B cell (primary cell): ENCODE measurements around the gene CASR. TPM values are rescaled to one million over a fixed set of nuclear protein-coding genes. Genes with fewer than 3 reads are reported as not detected.
"Not testable (repeated sequence)": the region's sequence is repeated elsewhere in the genome, so short reads cannot be mapped to it uniquely, and the experiment has no call there.

ENCODE experiments used
- ATAC-seq: fragments of 200-7000 bp; cut with Tn5 transposase; one replicate; pipeline ENCODE4 v1.10.0; 2021; ENCODE audit warnings: low read depth, mild to moderate bottlenecking, moderate number of reproducible peaks, moderate library complexity
- CTCF ChIA-PET: fragments of 350-600 bp; sonication (Branson Sonifier 250); formaldehyde crosslinking; loops from one replicate; lab custom pipeline; 2021; ENCODE audit warnings: antibody characterized with exemption, inconsistent platforms; lab: Charles Lee
- POLR2A ChIA-PET: fragments of 350-600 bp; sonication (Branson Sonifier 250); formaldehyde crosslinking; loops from one replicate; lab custom pipeline; 2021; ENCODE audit warnings: antibody characterized with exemption; lab: Charles Lee
- DNase-seq: peaks from one replicate; pipeline ENCODE4 v3.0.0; 2013
- H2AFZ ChIP-seq: 2 replicates; pipeline ENCODE4 v1.6.1; 2012; ENCODE audit warnings: mild to moderate bottlenecking, low read depth, low read length; ENCODE audit not compliant: insufficient read depth, poor library complexity, severe bottlenecking
- H3K27ac ChIP-seq, 2 donors: 1 replicate in 1 of 2; 2 replicates in 1 of 2; pipeline ENCODE4 v1.5.1; 2012 to 2013; ENCODE audit warnings: low read length in 2 of 2, mild to moderate bottlenecking in 2 of 2, moderate library complexity in 1 of 2
- H3K27me3 ChIP-seq, 4 experiments: fragments of 200-600 bp in 1 of 4; sonication (generic) in 1 of 4; replicated peaks in 1 of 4; 1 replicate in 2 of 4; 2 replicates in 2 of 4; pipeline versions ENCODE4 v1.6.1 to v1.7.0; 2013 to 2016; ENCODE audit warnings: low read length in 3 of 4, mild to moderate bottlenecking in 2 of 4, mixed read lengths in 1 of 4, moderate library complexity in 1 of 4; ENCODE audit not compliant: insufficient read depth in 4 of 4, control insufficient read depth in 3 of 4; ENCODE audit errors: control extremely low read depth in 1 of 4
- H3K36me3 ChIP-seq, 2 experiments: replicated peaks in 1 of 2; 1 replicate in 1 of 2; 2 replicates in 1 of 2; pipeline versions ENCODE4 v1.6.1 to v1.7.1; 2013; ENCODE audit warnings: low read length in 1 of 2; ENCODE audit not compliant: insufficient read depth in 2 of 2, control insufficient read depth in 1 of 2; ENCODE audit errors: control extremely low read depth in 1 of 2, extremely low read depth in 1 of 2
- H3K4me1 ChIP-seq, 2 donors: fragments of 200-600 bp in 1 of 2; sonication (generic) in 1 of 2; 1 replicate in 1 of 2; 2 replicates in 1 of 2; pipeline versions ENCODE4 v1.5.1 to v1.6.1; 2013 to 2017; ENCODE audit warnings: low read length in 2 of 2; ENCODE audit not compliant: control insufficient read depth in 2 of 2, insufficient read depth in 2 of 2
- H3K4me2 ChIP-seq: replicated peaks from 2 replicates; pipeline ENCODE3; 2012; ENCODE audit warnings: mild to moderate bottlenecking, low read depth, low read length; ENCODE audit not compliant: poor library complexity, severe bottlenecking
- H3K4me3 ChIP-seq, 5 experiments: fragments of 200-600 bp in 1 of 5; sonication (generic) in 1 of 5; 1 replicate in 3 of 5; 2 replicates in 2 of 5; pipeline versions ENCODE4 v1.5.1 to v1.7.0; 2011 to 2016; ENCODE audit warnings: low read length in 4 of 5, mild to moderate bottlenecking in 4 of 5, low read depth in 2 of 5, control low read depth in 1 of 5, moderate library complexity in 1 of 5; ENCODE audit not compliant: insufficient read depth in 1 of 5; ENCODE audit errors: control extremely low read depth in 1 of 5, extremely low read depth in 1 of 5
- H3K79me2 ChIP-seq: fragments of 200-600 bp; sonication (generic); one replicate; pipeline ENCODE4 v1.6.0; 2016; ENCODE audit warnings: low read length; ENCODE audit not compliant: control insufficient read depth, insufficient read depth
- H3K9ac ChIP-seq: fragments of 200-600 bp; sonication (generic); 2 replicates; pipeline ENCODE4 v1.6.1; 2017; ENCODE audit warnings: mild to moderate bottlenecking, low read length, moderate library complexity
- H3K9me3 ChIP-seq, 3 donors: one replicate each; pipeline versions ENCODE4 v1.6.1 to v1.7.1; 2013; ENCODE audit warnings: low read length in 2 of 3; ENCODE audit not compliant: control insufficient read depth in 2 of 3, insufficient read depth in 1 of 3; ENCODE audit errors: control extremely low read depth in 1 of 3
- H4K20me1 ChIP-seq: 2 replicates; pipeline ENCODE4 v1.6.0; 2012; ENCODE audit warnings: mild to moderate bottlenecking, low read length; ENCODE audit not compliant: insufficient read depth, control insufficient read depth, poor library complexity, severe bottlenecking
- H3K27ac Mint-ChIP-seq: one replicate; pipeline ENCODE4 v1.8.0; 2021; ENCODE audit warnings: mixed read lengths
- H3K27me3 Mint-ChIP-seq: one replicate; pipeline ENCODE4 v1.8.0; 2021; ENCODE audit warnings: mixed read lengths
- H3K4me1 Mint-ChIP-seq: one replicate; pipeline ENCODE4 v1.8.0; 2021; ENCODE audit warnings: mixed read lengths
- H3K4me3 Mint-ChIP-seq: one replicate; pipeline ENCODE4 v1.8.0; 2021; ENCODE audit warnings: mixed read lengths
- H3K9me3 Mint-ChIP-seq: one replicate; pipeline ENCODE4 v1.8.0; 2022; ENCODE audit warnings: mixed read lengths; ENCODE audit not compliant: insufficient read depth
- EZH2 ChIP-seq: IDR thresholded peaks from 2 replicates; pipeline ENCODE4 v1.6.1; 2012; ENCODE audit warnings: borderline replicate concordance, low read depth, mild to moderate bottlenecking, moderate library complexity, low read length; ENCODE audit not compliant: insufficient read depth, poor library complexity, severe bottlenecking
- WGBS: methylation state at CpG from one replicate; pipeline ENCODE4 v1.1.5; 2013; ENCODE audit warnings: missing lambda C conversion rate; ENCODE audit not compliant: insufficient coverage; 5-methylcytosine and 5-hydroxymethylcytosine counted together
- intact Hi-C: fragments of 100-400 bp; cut with micrococcal nuclease; formaldehyde crosslinking; loops from one replicate; pipeline ENCODE4 v1.10.0; 2022
- polyA plus RNA-seq: library from polyadenylated mRNA; depleted of rRNA; stranded (reverse); fragments of >200 nt; gene quantifications from 2 replicates; pipeline ENCODE4 v1.2.3, GENCODE V29; 2012
- total RNA-seq, 2 donors: library from RNA; stranded (reverse); fragments of 120-200 nt in 1 of 2; gene quantifications; 1 replicate in 1 of 2; 2 replicates in 1 of 2; pipeline versions ENCODE4 v1.2.3 to v1.2.4, GENCODE V29; 2013 to 2022
- TF ChIP-seq, protein P1 (sequence below): fragments of 200-600 bp; IDR thresholded peaks from one replicate; pipeline ENCODE4 v1.8.0; 2022; ENCODE audit warnings: antibody characterized with exemption, mild to moderate bottlenecking

Gene CASR
- total and polyA plus RNA-seq, 2 donors (not counting 1 experiment from before 2014, with no cell fraction given): not detected

DNA sequence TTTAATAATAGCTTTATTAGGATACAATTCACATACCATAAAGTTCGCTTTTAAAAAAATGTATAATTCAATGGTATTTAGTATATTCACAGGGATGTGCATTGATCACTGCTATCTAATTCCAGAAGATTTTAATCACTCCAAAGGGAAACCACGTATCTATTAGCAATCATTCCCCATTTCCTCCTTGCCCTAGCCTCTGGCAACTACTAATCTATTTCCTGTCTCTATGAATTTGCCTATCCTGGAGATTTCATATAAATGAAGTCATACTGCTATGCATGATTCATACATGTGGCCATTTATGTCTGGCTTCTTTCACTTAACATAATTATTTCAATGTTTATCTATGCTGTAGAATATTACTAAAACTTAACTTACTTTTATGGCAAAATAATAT is 32.0 kb upstream of the CASR start:
- Histone ChIP-seq H3K27me3 (no peaks in the 10 kb centered on the region), H3K4me1 (no peaks in the 10 kb centered on the region), H3K79me2 (no peaks in the 10 kb centered on the region), H3K36me3 (no peaks in the 10 kb centered on the region), H3K4me3 (no peak overlapping the region), H3K9me3 (peaks cover 4 to 25% (median 22%) of the 10 kb centered on the region in 3 donors), H4K20me1 (no peaks in the 10 kb centered on the region), H3K4me2 (no peak overlapping the region), H2AFZ (no peak overlapping the region), H3K27ac (no peak overlapping the region), H3K9ac (no peak overlapping the region)
- intact Hi-C loops: no loop called here
- H3K9me3 Mint-ChIP-seq: peaks cover 14% of the 10 kb centered on the region
- H3K4me1 Mint-ChIP-seq: no peaks in the 10 kb centered on the region
- no peak overlapping the region for H3K27ac Mint-ChIP-seq
- no peak overlapping the region for H3K4me3 Mint-ChIP-seq
- TF ChIP-seq, protein P1, sequence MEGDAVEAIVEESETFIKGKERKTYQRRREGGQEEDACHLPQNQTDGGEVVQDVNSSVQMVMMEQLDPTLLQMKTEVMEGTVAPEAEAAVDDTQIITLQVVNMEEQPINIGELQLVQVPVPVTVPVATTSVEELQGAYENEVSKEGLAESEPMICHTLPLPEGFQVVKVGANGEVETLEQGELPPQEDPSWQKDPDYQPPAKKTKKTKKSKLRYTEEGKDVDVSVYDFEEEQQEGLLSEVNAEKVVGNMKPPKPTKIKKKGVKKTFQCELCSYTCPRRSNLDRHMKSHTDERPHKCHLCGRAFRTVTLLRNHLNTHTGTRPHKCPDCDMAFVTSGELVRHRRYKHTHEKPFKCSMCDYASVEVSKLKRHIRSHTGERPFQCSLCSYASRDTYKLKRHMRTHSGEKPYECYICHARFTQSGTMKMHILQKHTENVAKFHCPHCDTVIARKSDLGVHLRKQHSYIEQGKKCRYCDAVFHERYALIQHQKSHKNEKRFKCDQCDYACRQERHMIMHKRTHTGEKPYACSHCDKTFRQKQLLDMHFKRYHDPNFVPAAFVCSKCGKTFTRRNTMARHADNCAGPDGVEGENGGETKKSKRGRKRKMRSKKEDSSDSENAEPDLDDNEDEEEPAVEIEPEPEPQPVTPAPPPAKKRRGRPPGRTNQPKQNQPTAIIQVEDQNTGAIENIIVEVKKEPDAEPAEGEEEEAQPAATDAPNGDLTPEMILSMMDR: no peak
- no peak for TF ChIP-seq EZH2
- WGBS: no CpG with 5 or more reads among the region's 2 CpGs
- CTCF ChIA-PET: no interaction called here
- POLR2A ChIA-PET: no interaction called here
- no peaks in the 10 kb centered on the region for H3K27me3 Mint-ChIP-seq
- no peak for ATAC-seq
- no peak for DNase-seq

DNA sequence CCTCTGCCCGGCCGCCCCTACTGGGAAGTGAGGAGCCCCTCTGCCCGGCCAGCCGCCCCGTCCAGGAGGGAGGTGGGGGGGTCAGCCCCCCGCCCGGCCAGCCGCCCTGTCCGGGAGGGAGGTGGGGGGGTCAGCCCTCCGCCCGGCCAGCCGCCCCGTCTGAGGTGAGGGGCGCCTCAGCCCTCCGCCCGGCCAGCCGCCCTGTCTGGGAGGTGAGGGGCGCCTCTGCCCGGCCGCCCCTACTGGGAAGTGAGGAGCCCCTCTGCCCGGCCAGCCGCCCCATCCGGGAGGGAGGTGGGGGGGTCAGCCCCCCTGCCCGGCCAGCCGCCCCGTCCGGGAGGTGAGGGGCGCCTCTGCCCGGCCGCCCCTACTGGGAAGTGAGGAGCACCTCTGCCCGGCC is 18.5 kb upstream of the CASR start:
- no CpG with 5 or more reads among the region's 31 CpGs for WGBS
- H3K79me2 ChIP-seq, H4K20me1 ChIP-seq, H3K4me3 Mint-ChIP-seq, H3K27ac Mint-ChIP-seq, H3K4me1 Mint-ChIP-seq, H3K27ac ChIP-seq, intact Hi-C loops, CTCF ChIA-PET, H3K4me2 ChIP-seq, DNase-seq, H3K27me3 Mint-ChIP-seq, H3K4me1 ChIP-seq, H3K36me3 ChIP-seq, H3K4me3 ChIP-seq, POLR2A ChIA-PET, H2AFZ ChIP-seq, H3K27me3 ChIP-seq, ATAC-seq, H3K9ac ChIP-seq: not testable (repeated sequence)
- H3K9me3 ChIP-seq: peaks cover 0 to 14% (median 2%) of the 10 kb centered on the region in 3 donors
- H3K9me3 Mint-ChIP-seq: peaks cover 12% of the 10 kb centered on the region
